AG10803 (cell line): Measurements from ENCODE around the gene SVBP.

Experiments
- DNase-seq: peaks from one replicate; pipeline ENCODE4 v3.0.0; 2010; ENCODE audit warnings: low read depth
- H3K4me3 ChIP-seq: 2 replicates; pipeline ENCODE4 v1.5.1; 2011; ENCODE audit warnings: mild to moderate bottlenecking, low read length, control low read depth
- CTCF ChIP-seq: conservative IDR thresholded peaks from 2 replicates; pipeline ENCODE4 v1.5.1; 2011; ENCODE audit warnings: mild to moderate bottlenecking, low read length, control low read depth, inconsistent platforms

The SVBP gene

GRCh38 chr1:42841010-42841409 is 23.8 kb upstream of the SVBP start:
- TF ChIP-seq CTCF = no peak
- no peak for DNase-seq
- no peak overlapping the region for H3K4me3 ChIP-seq

GRCh38 chr1:42838482-42839190 is 21.4 kb upstream of the SVBP start:
- no peak overlapping the region for H3K4me3 ChIP-seq
- TF ChIP-seq CTCF = no peak
- no peak for DNase-seq

- DNase-seq = no peak
- no peak for TF ChIP-seq CTCF
These were observed 20.5 kb upstream of the SVBP start for GRCh38 chr1:42837709-42838108.

GRCh38 chr1:42835422-42835821 is 18.2 kb upstream of the SVBP start:
- TF ChIP-seq CTCF = no peak
- no peak for DNase-seq

More at GRCh38 chr1:42837709-42838108, 20.5 kb upstream of the SVBP start:
- H3K4me3 ChIP-seq = no peak overlapping the region

GRCh38 chr1:42834803-42835202 is 17.6 kb upstream of the SVBP start:
- DNase-seq = no peak
- TF ChIP-seq CTCF = no peak
- no peak overlapping the region for H3K4me3 ChIP-seq

More at GRCh38 chr1:42835422-42835821, 18.2 kb upstream of the SVBP start:
- H3K4me3 ChIP-seq = no peak overlapping the region

GRCh38 chr1:42833981-42834380 is 16.8 kb upstream of the SVBP start:
- DNase-seq = no peak
- no peak overlapping the region for H3K4me3 ChIP-seq
- no peak for TF ChIP-seq CTCF

GRCh38 chr1:42832641-42833240 is 15.5 kb upstream of the SVBP start:
- no peak for TF ChIP-seq CTCF
- H3K4me3 ChIP-seq = no peak overlapping the region
- no peak for DNase-seq
